Measurements from ENCODE around the gene SLC5A6.

SLC5A6 gene

GRCh38 chr2:27211943-27212625 is at the start of gene SLC5A6, which contains the start of gene ATRAID:
SLC5A6 (minus strand) TSS chr2:27212268; CDS start chr2:27207650, 4,618 bp downstream.
ATRAID (plus strand) TSS chr2:27212041; CDS start chr2:27212369, 328 bp downstream.
- DNase-seq: peak; percentile 88

- no peak for DNase-seq
Measured at GRCh38 chr2:27261241-27261925, 49.3 kb upstream of the SLC5A6 start.

GRCh38 chr2:27258051-27258450 is 46.0 kb upstream of the SLC5A6 start:
- DNase-seq: no peak

- no peak for DNase-seq
Measured at GRCh38 chr2:27256855-27257454, 44.9 kb upstream of the SLC5A6 start.

GRCh38 chr2:27255660-27256059 is 43.6 kb upstream of the SLC5A6 start:
- DNase-seq: no peak

GRCh38 chr2:27255187-27255586 is 43.1 kb upstream of the SLC5A6 start:
- DNase-seq: no peak

GRCh38 chr2:27251766-27252165 is 39.7 kb upstream of the SLC5A6 start:
- no peak for DNase-seq

GRCh38 chr2:27250652-27251379 is 38.7 kb upstream of the SLC5A6 start:
- no peak for DNase-seq

- DNase-seq: peak; percentile 56
Measured at GRCh38 chr2:27249891-27250651, 38.0 kb upstream of the SLC5A6 start.

GRCh38 chr2:27249159-27249890 is 37.3 kb upstream of the SLC5A6 start:
- no peak for DNase-seq

GRCh38 chr2:27247893-27248292 is 35.8 kb upstream of the SLC5A6 start:
- DNase-seq: no peak

GRCh38 chr2:27245626-27246025 is 33.6 kb upstream of the SLC5A6 start:
- no peak for DNase-seq

- DNase-seq: no peak
Measured at GRCh38 chr2:27245116-27245515, 33.0 kb upstream of the SLC5A6 start.

- DNase-seq: no peak
Measured at GRCh38 chr2:27243391-27244130, 31.5 kb upstream of the SLC5A6 start.

- DNase-seq: no peak
Measured at GRCh38 chr2:27242614-27242951, 30.5 kb upstream of the SLC5A6 start.

- no peak for DNase-seq
Measured at GRCh38 chr2:27241761-27242613, 29.9 kb upstream of the SLC5A6 start.

- no peak for DNase-seq
Measured at GRCh38 chr2:27240406-27240805, 28.3 kb upstream of the SLC5A6 start.

- DNase-seq: no peak
Measured at GRCh38 chr2:27238976-27239375, 26.9 kb upstream of the SLC5A6 start.

- DNase-seq: no peak
Measured at GRCh38 chr2:27237341-27237945, 25.4 kb upstream of the SLC5A6 start.

- no peak for DNase-seq
Measured at GRCh38 chr2:27236626-27237025, 24.6 kb upstream of the SLC5A6 start.

All from stimulated activated CD4-positive, alpha-beta T cell treated with anti-CD3 and anti-CD28 coated beads, Interleukin-4, amount 100 ng/mL, for 24 hours (primary cell).